GM23248 (cell line): ENCODE results near the gene CALN1.

Source experiments
- EZH2 ChIP-seq: fragments of 200-600 bp; sonication (generic); IDR thresholded peaks from 2 replicates; pipeline ENCODE4 v1.6.1; 2018; ENCODE audit warnings: antibody characterized with exemption, mild to moderate bottlenecking; ENCODE audit not compliant: insufficient read depth, poor library complexity, severe bottlenecking
- EZH2phosphoT487 ChIP-seq: fragments of 200-600 bp; sonication (generic); IDR thresholded peaks from 2 replicates; pipeline ENCODE4 v1.6.1; 2018; ENCODE audit warnings: antibody characterized with exemption, moderate library complexity, mild to moderate bottlenecking, low read depth; ENCODE audit not compliant: insufficient read depth

GRCh38 chr7:71935674-71936073 lies 476.5 kb downstream of the CALN1 start:
- TF ChIP-seq EZH2phosphoT487 (no peak), EZH2 (no peak)
